OCI-LY3 (cell line): ENCODE measurements around the gene ELANE.

Source experiments
- H2AFZ ChIP-seq: fragments of 200-600, 300-600 bp; shearing (Covaris generic); 2 replicates; pipeline ENCODE4 v1.6.0; 2014; ENCODE audit warnings: antibody characterized with exemption, low read depth, low read length
- H3K27ac ChIP-seq: fragments of 200-600, 300-600 bp; sonication (generic); 2 replicates; pipeline ENCODE4 v1.5.1; 2014; ENCODE audit warnings: mild to moderate bottlenecking, low read length, moderate library complexity, mixed read lengths
- H3K27me3 ChIP-seq: fragments of 200-600, 300-600 bp; sonication (generic); 2 replicates; pipeline ENCODE4 v1.6.1; 2014; ENCODE audit warnings: low read depth, low read length, mixed read lengths
- H3K36me3 ChIP-seq: fragments of 200-600, 300-600 bp; sonication (generic); replicated peaks from 2 replicates; pipeline ENCODE3; 2014; ENCODE audit warnings: low read depth, low read length, mixed read lengths
- H3K4me1 ChIP-seq: fragments of 300-600, 200-600 bp; sonication (generic); 2 replicates; pipeline ENCODE4 v1.6.1; 2014; ENCODE audit warnings: low read length, mixed read lengths
- H3K4me2 ChIP-seq: fragments of 200-600, 300-600 bp; sonication (generic); 2 replicates; pipeline ENCODE4 v1.6.1; 2014; ENCODE audit warnings: low read length, mixed read lengths
- H3K4me3 ChIP-seq: fragments of 300-600, 200-600 bp; sonication (generic); 2 replicates; pipeline ENCODE4 v1.5.1; 2014; ENCODE audit warnings: antibody characterized with exemption, mild to moderate bottlenecking, low read length, moderate library complexity
- H3K79me2 ChIP-seq: fragments of 300-600, 200-600 bp; shearing (Covaris generic); 2 replicates; pipeline ENCODE4 v1.6.1; 2014; ENCODE audit warnings: mild to moderate bottlenecking, low read length, mixed read lengths
- H3K9ac ChIP-seq: fragments of 300-600, 200-600 bp; shearing (Covaris generic); 2 replicates; pipeline ENCODE4 v1.6.0; 2014; ENCODE audit warnings: mild to moderate bottlenecking, low read length, moderate library complexity
- H3K9me3 ChIP-seq: fragments of 200-600, 300-600 bp; shearing (Covaris generic); 2 replicates; pipeline ENCODE4 v1.6.1; 2014; ENCODE audit warnings: low read length, mixed read lengths; ENCODE audit not compliant: insufficient read depth
- H4K20me1 ChIP-seq: fragments of 200-600, 300-600 bp; sonication (generic); 2 replicates; pipeline ENCODE4 v1.6.1; 2016; ENCODE audit warnings: low read length, mixed read lengths; ENCODE audit not compliant: insufficient read depth
- CTCF ChIP-seq: fragments of 200-600, 300-600 bp; sonication (generic); IDR thresholded peaks from 2 replicates; pipeline ENCODE4 v1.5.1; 2014; ENCODE audit warnings: antibody characterized with exemption, low read length, low read depth
- EZH2phosphoT487 ChIP-seq: fragments of 200-600 bp; shearing (Covaris generic); IDR thresholded peaks from 2 replicates; pipeline ENCODE4 v1.6.1; 2018; ENCODE audit warnings: antibody characterized with exemption, mixed run types, low read depth

ELANE gene

GRCh38 chr19:884420-885211, 32.5 kb downstream of the ELANE start:
- TF ChIP-seq CTCF: no peak
- no peak for TF ChIP-seq EZH2phosphoT487
- Histone ChIP-seq H3K27ac (no peak overlapping the region), H3K4me2 (no peak overlapping the region), H3K4me1 (no peaks in the 10 kb centered on the region), H4K20me1 (0 out of 2 replicates have a peak, but pooled peaks cover 6% of the 10 kb centered on the region), H3K27me3 (no peaks in the 10 kb centered on the region), H3K9me3 (no peaks in the 10 kb centered on the region), H2AFZ (no peak overlapping the region), H3K4me3 (no peak overlapping the region), H3K9ac (no peak overlapping the region), H3K36me3 (peaks cover 63% of the 10 kb centered on the region), H3K79me2 (no peaks in the 10 kb centered on the region)

DNA sequence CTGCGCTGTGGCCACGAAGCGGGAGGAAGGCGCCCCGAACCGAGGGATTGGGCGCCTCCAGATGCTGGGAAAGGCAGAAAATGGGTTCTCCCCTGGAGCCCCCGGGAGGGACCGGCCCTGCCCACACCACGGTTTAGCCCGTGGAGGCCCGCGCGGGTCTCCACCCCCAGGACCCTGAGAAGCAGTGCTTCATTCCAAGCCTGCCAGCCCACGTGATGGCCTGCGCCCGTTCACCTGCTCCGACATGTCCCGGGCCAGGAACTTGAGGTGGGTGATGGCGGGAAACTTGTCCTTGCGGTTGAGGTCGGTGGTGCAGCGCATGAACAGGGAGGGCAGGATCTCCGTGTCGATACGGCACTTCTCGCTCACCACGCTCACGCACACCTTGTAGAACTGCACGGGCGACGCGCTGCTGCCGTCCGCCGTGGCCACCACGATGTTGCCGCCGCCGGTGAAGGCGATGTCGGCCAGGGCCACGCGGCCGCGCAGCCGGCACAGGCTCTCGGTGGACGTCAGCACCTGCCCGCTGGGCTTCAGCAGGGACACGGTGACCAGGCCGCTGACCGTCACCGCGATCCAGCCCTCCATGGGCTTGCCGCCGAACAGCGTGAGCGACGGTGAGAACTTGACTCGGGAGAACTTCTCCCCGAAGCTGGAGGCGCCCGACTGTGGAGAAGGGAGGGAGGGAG, 33.6 kb downstream of the ELANE start:
- no peaks in the 10 kb centered on the region for H3K79me2 ChIP-seq
- no peak overlapping the region for H3K27ac ChIP-seq
- no peaks in the 10 kb centered on the region for H3K4me1 ChIP-seq
- TF ChIP-seq EZH2phosphoT487 (no peak), CTCF (no peak)
- H3K4me3 ChIP-seq: no peak overlapping the region
- H3K9ac ChIP-seq: no peak overlapping the region
- no peaks in the 10 kb centered on the region for H3K9me3 ChIP-seq
- H3K4me2 ChIP-seq: no peak overlapping the region
- H3K27me3 ChIP-seq: no peaks in the 10 kb centered on the region
- H4K20me1 ChIP-seq: 0 out of 2 replicates have a peak, but pooled peaks cover 6% of the 10 kb centered on the region
- peaks cover 67% of the 10 kb centered on the region for H3K36me3 ChIP-seq
- no peak overlapping the region for H2AFZ ChIP-seq

DNA sequence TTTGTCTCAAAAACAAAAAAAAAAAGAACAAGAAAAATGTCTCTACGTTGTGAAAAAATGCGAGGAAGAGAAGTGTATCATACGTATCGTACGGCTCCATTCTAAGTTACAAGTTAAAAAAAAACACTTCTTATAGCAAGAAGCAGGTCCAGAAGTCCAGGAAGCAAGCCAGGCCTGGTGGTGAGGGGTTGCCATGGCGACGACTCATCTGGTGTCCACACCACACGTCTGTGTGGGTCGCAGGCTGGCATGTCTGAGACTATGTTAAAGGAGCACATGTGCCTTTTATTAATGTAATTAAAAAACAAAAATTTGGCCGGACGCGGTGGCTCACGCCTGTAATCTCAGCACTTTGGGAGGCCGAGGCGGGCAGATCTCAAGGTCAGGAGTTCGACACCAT, 35.0 kb downstream of the ELANE start:
- no peak overlapping the region for H2AFZ ChIP-seq

More for the DNA sequence above, 35.0 kb downstream of the ELANE start:
- peaks cover 54% of the 10 kb centered on the region for H3K36me3 ChIP-seq
- H4K20me1 ChIP-seq: no peaks in the 10 kb centered on the region
- no peaks in the 10 kb centered on the region for H3K9me3 ChIP-seq
- no peaks in the 10 kb centered on the region for H3K4me1 ChIP-seq
- no peak for TF ChIP-seq CTCF
- no peak for TF ChIP-seq EZH2phosphoT487
- H3K9ac ChIP-seq: no peak overlapping the region
- no peak overlapping the region for H3K4me3 ChIP-seq
- H3K27me3 ChIP-seq: no peaks in the 10 kb centered on the region
- H3K27ac ChIP-seq: no peak overlapping the region
- H3K4me2 ChIP-seq: no peak overlapping the region
- H3K79me2 ChIP-seq: peaks cover 9% of the 10 kb centered on the region
